GM18498 (cell line): ENCODE data around the gene BCAR1.
"Not testable (repeated sequence)": the region's sequence is repeated elsewhere in the genome, so short reads cannot be mapped to it uniquely, and the experiment has no call there.

Experiments
- ATAC-seq: cut with Tn5 transposase; IDR thresholded peaks from one replicate; pipeline ENCODE4 v1.9.1; 2021; ENCODE audit warnings: mild to moderate bottlenecking, moderate library complexity; ENCODE audit not compliant: unreplicated experiment

Gene BCAR1

GRCh38 chr16:75205961-75206748 is 45.3 kb downstream of the BCAR1 start:
- ATAC-seq = not testable (repeated sequence)

GRCh38 chr16:75205438-75205837 is 46.0 kb downstream of the BCAR1 start:
- not testable (repeated sequence) for ATAC-seq

GRCh38 chr16:75204905-75205304 is 46.5 kb downstream of the BCAR1 start:
- ATAC-seq = not testable (repeated sequence)

GRCh38 chr16:75204410-75204758 is 47.0 kb downstream of the BCAR1 start:
- ATAC-seq = no peak

GRCh38 chr16:75203667-75204409 is 47.6 kb downstream of the BCAR1 start:
- ATAC-seq = no peak

GRCh38 chr16:75203096-75203495 is 48.3 kb downstream of the BCAR1 start:
- no peak for ATAC-seq

- no peak for ATAC-seq
These were observed 49.3 kb downstream of the BCAR1 start for GRCh38 chr16:75202069-75202590.

GRCh38 chr16:75198135-75198600 is 53.3 kb downstream of the BCAR1 start:
- no peak for ATAC-seq

- ATAC-seq = no peak
These were observed 53.8 kb downstream of the BCAR1 start for GRCh38 chr16:75197522-75198134.

GRCh38 chr16:75196836-75197235 is 54.6 kb downstream of the BCAR1 start:
- no peak for ATAC-seq

GRCh38 chr16:75195811-75196790 is 55.3 kb downstream of the BCAR1 start:
- no peak for ATAC-seq

- no peak for ATAC-seq
These were observed 57.5 kb downstream of the BCAR1 start for GRCh38 chr16:75193730-75194444.

GRCh38 chr16:75193265-75193650 is 58.2 kb downstream of the BCAR1 start:
- no peak for ATAC-seq

GRCh38 chr16:75192606-75193264 is 58.7 kb downstream of the BCAR1 start:
- no peak for ATAC-seq

- ATAC-seq = no peak
These were observed 61.7 kb downstream of the BCAR1 start for GRCh38 chr16:75189638-75190245.

- ATAC-seq = no peak
These were observed 62.5 kb downstream of the BCAR1 start for GRCh38 chr16:75188832-75189477.

GRCh38 chr16:75181630-75182029 is 69.8 kb downstream of the BCAR1 start:
- no peak for ATAC-seq

- ATAC-seq = no peak
These were observed 72.2 kb downstream of the BCAR1 start for GRCh38 chr16:75179208-75179607.
